Keratinocyte (primary cell): Measurements from ENCODE around the gene ACER3. TPM values are rescaled to one million over a fixed set of nuclear protein-coding genes. Genes with fewer than 3 reads are reported as not detected.

ENCODE experiments used
- DNase-seq: peaks from one replicate; pipeline ENCODE4 v3.0.0-alpha.2; 2011; ENCODE audit warnings: low read depth, missing footprints, low spot score
- FAIRE-seq: peaks from 2 replicates; lab custom pipeline; 2011; peaks lifted over from hg19 to GRCh38; lab: Jason Lieb, UNC
- H2AFZ ChIP-seq: 2 replicates; pipeline ENCODE4 v1.6.0; 2012; ENCODE audit warnings: low read length, control low read depth, inconsistent platforms; ENCODE audit not compliant: control insufficient read depth
- H3K27ac ChIP-seq: 2 replicates; pipeline ENCODE4 v1.5.1; 2011; ENCODE audit warnings: low read length; ENCODE audit not compliant: control insufficient read depth, insufficient read depth
- H3K27me3 ChIP-seq: 3 replicates; pipeline ENCODE4 v1.6.0; 2011; ENCODE audit warnings: low read length; ENCODE audit not compliant: control insufficient read depth, insufficient read depth; ENCODE audit errors: extremely low read depth
- H3K36me3 ChIP-seq, 2 experiments: 2 replicates in 1 of 2; 3 replicates in 1 of 2; pipeline ENCODE4 v1.5.1; 2011; ENCODE audit warnings: low read length in 2 of 2, mild to moderate bottlenecking in 1 of 2; ENCODE audit not compliant: control insufficient read depth in 2 of 2, insufficient read depth in 2 of 2; ENCODE audit errors: extremely low read depth in 1 of 2
- H3K4me1 ChIP-seq: 3 replicates; pipeline ENCODE4 v1.5.1; 2011; ENCODE audit warnings: low read length; ENCODE audit not compliant: control insufficient read depth, insufficient read depth; ENCODE audit errors: extremely low read depth
- H3K4me2 ChIP-seq: 3 replicates; pipeline ENCODE4 v1.6.0; 2011; ENCODE audit warnings: low read depth, low read length; ENCODE audit not compliant: control insufficient read depth, insufficient read depth; ENCODE audit errors: extremely low read depth
- H3K4me3 ChIP-seq, 3 experiments: fragments of 200-600 bp in 1 of 3; sonication (generic) in 1 of 3; 2 replicates in 2 of 3; 3 replicates in 1 of 3; pipeline ENCODE4 v1.5.1; 2011 to 2016; ENCODE audit warnings: low read length in 3 of 3, mild to moderate bottlenecking in 3 of 3, control low read depth in 2 of 3, inconsistent platforms in 1 of 3, low read depth in 1 of 3, mixed read lengths in 1 of 3, mixed run types in 1 of 3, moderate library complexity in 1 of 3; ENCODE audit not compliant: control insufficient read depth in 2 of 3, insufficient read depth in 2 of 3; ENCODE audit errors: extremely low read depth in 1 of 3
- H3K79me2 ChIP-seq: 2 replicates; pipeline ENCODE4 v1.6.0; 2012; ENCODE audit warnings: low read length; ENCODE audit not compliant: control insufficient read depth, insufficient read depth
- H3K9ac ChIP-seq: 3 replicates; pipeline ENCODE4 v1.6.0; 2011; ENCODE audit warnings: low read length; ENCODE audit not compliant: control insufficient read depth, insufficient read depth; ENCODE audit errors: extremely low read depth
- H3K9me1 ChIP-seq: 3 replicates; pipeline ENCODE4 v1.6.0; 2011; ENCODE audit warnings: low read length; ENCODE audit not compliant: control insufficient read depth, insufficient read depth; ENCODE audit errors: extremely low read depth
- H3K9me3 ChIP-seq: 2 replicates; pipeline ENCODE4 v1.5.1; 2012; ENCODE audit warnings: low read depth, low read length; ENCODE audit not compliant: control insufficient read depth
- H4K20me1 ChIP-seq: 3 replicates; pipeline ENCODE4 v1.6.0; 2011; ENCODE audit warnings: low read length; ENCODE audit not compliant: control insufficient read depth, insufficient read depth; ENCODE audit errors: extremely low read depth
- CTCF ChIP-seq, 3 experiments: IDR thresholded peaks in 1 of 3; conservative IDR thresholded peaks in 1 of 3; optimal IDR thresholded peaks in 1 of 3; 2 replicates in 2 of 3; 3 replicates in 1 of 3; pipeline versions ENCODE3 to v1.5.1; 2011; ENCODE audit warnings: low read length in 3 of 3, mild to moderate bottlenecking in 3 of 3, moderate library complexity in 2 of 3, control low read depth in 1 of 3, inconsistent platforms in 1 of 3; ENCODE audit not compliant: insufficient read depth in 2 of 3; ENCODE audit errors: extremely low read depth in 1 of 3
- EZH2 ChIP-seq: IDR thresholded peaks from one replicate; pipeline ENCODE4 v1.6.1; 2012; ENCODE audit warnings: inconsistent platforms, mild to moderate bottlenecking, low read length, moderate library complexity
- dilution Hi-C: fragments of 300-500 bp; cut with MboI; formaldehyde crosslinking; loops from one replicate; pipeline ENCODE4 v1.7.0; 2020; ENCODE audit warnings: low sequenced_read_pairs; ENCODE audit not compliant: extremely low pct_ligation_motif_present
- polyA minus RNA-seq, 3 experiments: library from RNA; depleted of rRNA, polyadenylated mRNA; stranded (reverse); fragments of >200 nt; gene quantifications; 1 replicate in 1 of 3; 2 replicates in 1 of 3; 3 replicates in 1 of 3; pipeline ENCODE4 v1.2.3, GENCODE V29; 2011
- polyA plus RNA-seq, 5 experiments: library from polyadenylated mRNA; depleted of rRNA in 3 of 5; stranded (reverse) in 3 of 5; stranded (forward) in 1 of 5; unstranded in 1 of 5; fragments of >200 nt; gene quantifications; 1 replicate in 1 of 5; 2 replicates in 3 of 5; 3 replicates in 1 of 5; pipeline versions ENCODE4 v1.2.1 to v1.2.3, GENCODE V29; 2011 to 2012; ENCODE audit warnings: missing spikeins in 2 of 5, low read depth in 1 of 5, low replicate concordance in 1 of 5

Gene ACER3
- polyA plus RNA-seq (25.5 to 55.0 TPM (median 36.1 TPM) in 3 replicates), polyA minus RNA-seq (15.0 to 47.3 TPM (median 33.2 TPM) in 3 replicates)
- polyA plus RNA-seq (2011; ENCODE audit: low read depth), result 5.1 TPM
- 13.6 and 35.6 TPM in 2 replicates for polyA plus RNA-seq (2011; cell fraction: cytosol; rRNA removed)
- polyA plus RNA-seq (2011; cell fraction: nucleus; rRNA removed), result 27.4 and 29.5 TPM in 2 replicates
- polyA plus RNA-seq (2012; ENCODE audit: low replicate concordance), result 5.3 and 31.7 TPM in 2 replicates
- polyA minus RNA-seq (2011; cell fraction: cytosol; rRNA and poly(A)+ RNA removed), result 20.7 TPM
- 26.4 and 50.2 TPM in 2 replicates for polyA minus RNA-seq (2011; cell fraction: nucleus; rRNA and poly(A)+ RNA removed)

- Histone ChIP-seq H2AFZ (peak within 1 kb of the TSS; percentile 94), H3K79me2 (peaks cover 41% of the 10 kb centered on the region), H3K27ac (peak within 1 kb of the TSS; percentile 62), H3K9ac (peak within 1 kb of the TSS; percentile 85), H3K27me3 (no peaks in the 10 kb centered on the region), H4K20me1 (no peaks in the 10 kb centered on the region), H3K4me2 (peak within 1 kb of the TSS; percentile 77), H3K9me1 (no peaks in the 10 kb centered on the region), H3K9me3 (no peaks in the 10 kb centered on the region), H3K36me3 (no peaks in the 10 kb centered on the region), H3K4me1 (peaks cover 12% of the 10 kb centered on the region), H3K4me3 (peak within 1 kb of the TSS; percentile 63 to 88 (median 85))
- dilution Hi-C loops, result no loop called here
- DNase-seq (peak; percentile 66), FAIRE-seq (no peak)
- peak in 2 of 3 experiments; percentile 29 to 31 for TF ChIP-seq CTCF (optimal IDR thresholded peaks at IDR 0.05 in 1 of 3, IDR thresholded peaks at IDR 0.05 in 1 of 3, conservative IDR thresholded peaks at IDR 0.05 in 1 of 3; ENCODE audit: extremely low read depth in 1 of 3, insufficient read depth in 2 of 3, low read length in 3 of 3)
- TF ChIP-seq EZH2, result no peak
These were observed at the start of gene ACER3 for GRCh38 chr11:76860539-76861475. TSS of gene ACER3 (plus strand) at chr11:76860918. CDS start at chr11:76860977, 59 bp downstream.

DNA sequence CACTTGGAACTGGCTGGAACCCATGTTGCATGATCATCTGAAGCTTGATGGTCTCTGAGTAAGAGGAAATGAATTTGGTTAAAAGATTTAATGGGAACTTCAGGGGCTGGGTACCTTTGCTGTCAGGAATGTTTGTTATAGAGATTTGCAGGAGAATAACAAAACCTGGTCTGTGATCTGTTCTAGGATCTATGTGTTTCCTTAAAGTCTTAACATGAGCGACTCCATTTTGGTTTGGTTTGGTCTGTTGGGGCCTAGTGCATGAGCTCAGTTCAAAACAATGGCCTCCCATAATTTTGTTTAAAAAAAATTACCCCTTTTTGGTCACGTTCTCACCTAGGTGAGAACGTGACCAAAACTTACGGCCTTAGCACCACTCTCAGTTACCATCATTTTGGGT is 49.5 kb upstream of the ACER3 start:
- dilution Hi-C loops, result no loop called here
- Histone ChIP-seq H3K36me3 (no peaks in the 10 kb centered on the region), H3K27ac (no peak overlapping the region), H3K79me2 (no peaks in the 10 kb centered on the region), H3K9me3 (no peaks in the 10 kb centered on the region), H3K4me2 (no peak overlapping the region), H3K9me1 (no peaks in the 10 kb centered on the region), H3K4me3 (no peak overlapping the region), H3K9ac (no peak overlapping the region), H3K4me1 (peaks cover 11% of the 10 kb centered on the region), H2AFZ (no peak overlapping the region), H3K27me3 (no peaks in the 10 kb centered on the region), H4K20me1 (no peaks in the 10 kb centered on the region)
- TF ChIP-seq EZH2, result no peak
- no peak for TF ChIP-seq CTCF (optimal IDR thresholded peaks at IDR 0.05 in 1 of 3, IDR thresholded peaks at IDR 0.05 in 1 of 3, conservative IDR thresholded peaks at IDR 0.05 in 1 of 3; ENCODE audit: extremely low read depth in 1 of 3, insufficient read depth in 2 of 3, low read length in 3 of 3)
- DNase-seq (no peak), FAIRE-seq (no peak)
